Measurements from ENCODE around the gene FRMPD1.

FRMPD1 gene

GRCh38 chr9:37682951-37683350 is 32.2 kb downstream of the FRMPD1 start:
- DNase-seq = no peak

GRCh38 chr9:37683531-37684371 is 33.0 kb downstream of the FRMPD1 start:
- DNase-seq = no peak

GRCh38 chr9:37692622-37693221 is 42.0 kb downstream of the FRMPD1 start:
- no peak for DNase-seq

- DNase-seq = no peak
These were observed 42.5 kb downstream of the FRMPD1 start for GRCh38 chr9:37693260-37693659.

GRCh38 chr9:37694355-37694754 is 43.6 kb downstream of the FRMPD1 start:
- DNase-seq = no peak

GRCh38 chr9:37696528-37696927 is 45.8 kb downstream of the FRMPD1 start:
- DNase-seq = no peak

- DNase-seq = no peak
These were observed 49.4 kb downstream of the FRMPD1 start for GRCh38 chr9:37700131-37700530.

GRCh38 chr9:37700900-37701299 is 50.1 kb downstream of the FRMPD1 start:
- no peak for DNase-seq

- DNase-seq = no peak
These were observed 55.0 kb downstream of the FRMPD1 start for GRCh38 chr9:37705787-37706186.

- DNase-seq = no peak
These were observed 55.5 kb downstream of the FRMPD1 start for GRCh38 chr9:37706290-37706689.

GRCh38 chr9:37707748-37708147 is 57.0 kb downstream of the FRMPD1 start:
- no peak for DNase-seq

GRCh38 chr9:37710046-37710445 is 59.3 kb downstream of the FRMPD1 start:
- DNase-seq = no peak

- no peak for DNase-seq
These were observed 64.5 kb downstream of the FRMPD1 start for GRCh38 chr9:37715260-37715659.

- no peak for DNase-seq
These were observed 65.3 kb downstream of the FRMPD1 start for GRCh38 chr9:37715991-37716505.

GRCh38 chr9:37719526-37719925 is 68.8 kb downstream of the FRMPD1 start:
- DNase-seq = no peak

- DNase-seq = no peak
These were observed 76.3 kb downstream of the FRMPD1 start for GRCh38 chr9:37727013-37727412.

- DNase-seq = no peak
These were observed 78.7 kb downstream of the FRMPD1 start for GRCh38 chr9:37729499-37729898.

- DNase-seq = no peak
These were observed 79.5 kb downstream of the FRMPD1 start for GRCh38 chr9:37730256-37730655.

- DNase-seq = no peak
These were observed 80.1 kb downstream of the FRMPD1 start for GRCh38 chr9:37730839-37731238.

GRCh38 chr9:37732086-37732741 is 81.5 kb downstream of the FRMPD1 start:
- DNase-seq = no peak

GRCh38 chr9:37732952-37733351 is 82.2 kb downstream of the FRMPD1 start:
- no peak for DNase-seq

- no peak for DNase-seq
These were observed 88.5 kb downstream of the FRMPD1 start for GRCh38 chr9:37739222-37739621.

- DNase-seq = no peak
These were observed 89.4 kb downstream of the FRMPD1 start for GRCh38 chr9:37740128-37740527.

All from GOT3 (cell line).